HEK293 (cell line): ENCODE data around the gene CSNK1G3.

Experiments
- CTCF ChIA-PET: fragments of 350-600 bp; formaldehyde crosslinking; extraction: SDS; loops from one replicate; lab custom pipeline; 2021; ENCODE audit warnings: antibody characterized with exemption; lab: Yijun Ruan, JAX
- POLR2A ChIA-PET: fragments of 300-600 bp; formaldehyde crosslinking; extraction: SDS; loops from one replicate; lab custom pipeline; 2020; ENCODE audit warnings: antibody characterized with exemption, inconsistent platforms; lab: Yijun Ruan, JAX
- H3K27ac ChIP-seq: fragments of 200-500 bp; sonication (Bioruptor generic); 2 replicates; pipeline ENCODE4 v1.5.1; 2014; ENCODE audit warnings: low read depth, low read length, control low read depth, inconsistent platforms; ENCODE audit errors: extremely low read depth
- H3K36me3 ChIP-seq, 2 experiments: fragments of 200-500 bp in 1 of 2; sonication (Bioruptor generic) in 1 of 2; 1 replicate in 1 of 2; 2 replicates in 1 of 2; pipeline ENCODE4 v1.5.1; 2014 to 2017; ENCODE audit warnings: inconsistent platforms in 2 of 2, low read length in 2 of 2; ENCODE audit not compliant: control insufficient read depth in 2 of 2, insufficient read depth in 1 of 2
- H3K4me1 ChIP-seq: fragments of 200-500 bp; sonication (Bioruptor generic); 2 replicates; pipeline ENCODE4 v1.5.1; 2014; ENCODE audit warnings: mild to moderate bottlenecking, low read length, inconsistent platforms; ENCODE audit not compliant: control insufficient read depth, insufficient read depth
- H3K4me3 ChIP-seq: 2 replicates; pipeline ENCODE4 v1.5.1; 2011; ENCODE audit warnings: low read depth, mild to moderate bottlenecking, control low read depth, low read length, moderate library complexity
- H3K9me3 ChIP-seq: fragments of 200-500 bp; sonication (Bioruptor generic); 2 replicates; pipeline ENCODE4 v1.5.1; 2014; ENCODE audit warnings: low read depth, low read length, inconsistent platforms; ENCODE audit not compliant: control insufficient read depth, insufficient read depth
- GLIS2 ChIP-seq: fragments of 450-650 bp; formaldehyde crosslinking; IDR thresholded peaks from 2 replicates; pipeline ENCODE4 v1.5.1; 2016; ENCODE audit warnings: missing biosample characterization, missing genetic modification characterization
- SCRT1 ChIP-seq: fragments of 450-650 bp; formaldehyde crosslinking; IDR thresholded peaks from 2 replicates; pipeline ENCODE4 v1.5.1; 2016; ENCODE audit warnings: missing biosample characterization, missing genetic modification characterization, borderline replicate concordance
- ZBTB7A ChIP-seq: fragments of 450-650 bp; formaldehyde crosslinking; IDR thresholded peaks from 2 replicates; pipeline ENCODE4 v1.5.1; 2016; ENCODE audit warnings: low read depth, missing biosample characterization, missing genetic modification characterization
- ZNF214 ChIP-seq: fragments of 450-650 bp; formaldehyde crosslinking; IDR thresholded peaks from 2 replicates; pipeline ENCODE4 v1.5.1; 2017; ENCODE audit warnings: missing biosample characterization, mild to moderate bottlenecking, missing genetic modification characterization, borderline replicate concordance
- ZNF223 ChIP-seq: fragments of 450-650 bp; formaldehyde crosslinking; IDR thresholded peaks from 2 replicates; pipeline ENCODE4 v1.5.1; 2016; ENCODE audit warnings: missing biosample characterization, missing genetic modification characterization
- ZNF501 ChIP-seq: fragments of 450-650 bp; formaldehyde crosslinking; IDR thresholded peaks from 2 replicates; pipeline ENCODE4 v1.5.1; 2016; ENCODE audit warnings: missing biosample characterization, missing genetic modification characterization
- ZNF544 ChIP-seq: fragments of 450-650 bp; formaldehyde crosslinking; IDR thresholded peaks from 2 replicates; pipeline ENCODE4 v1.5.0; 2017; ENCODE audit warnings: missing biosample characterization, missing genetic modification characterization
- ZNF621 ChIP-seq: fragments of 450-650 bp; formaldehyde crosslinking; IDR thresholded peaks from 2 replicates; pipeline ENCODE4 v1.5.1; 2017; ENCODE audit warnings: missing biosample characterization, missing genetic modification characterization
- ZNF785 ChIP-seq: fragments of 450-650 bp; formaldehyde crosslinking; IDR thresholded peaks from 2 replicates; pipeline ENCODE4 v1.5.1; 2016; ENCODE audit warnings: missing biosample characterization, missing genetic modification characterization
- TF ChIP-seq, protein P1 (sequence below): fragments of 450-650 bp; formaldehyde crosslinking; IDR thresholded peaks from 2 replicates; pipeline ENCODE4 v1.5.1; 2016; ENCODE audit warnings: missing biosample characterization, missing genetic modification characterization
- TF ChIP-seq, protein P2 (sequence below): fragments of 450-650 bp; formaldehyde crosslinking; IDR thresholded peaks from 2 replicates; pipeline ENCODE4 v1.5.1; 2016; ENCODE audit warnings: missing biosample characterization, missing genetic modification characterization, borderline replicate concordance
- TF ChIP-seq, protein P3 (sequence below): fragments of 450-650 bp; formaldehyde crosslinking; IDR thresholded peaks from 2 replicates; pipeline ENCODE4 v1.5.1; 2016; ENCODE audit warnings: missing biosample characterization, missing genetic modification characterization
- TF ChIP-seq, protein P4 (sequence below): fragments of 450-650 bp; formaldehyde crosslinking; IDR thresholded peaks from 2 replicates; pipeline ENCODE4 v1.5.1; 2016; ENCODE audit warnings: missing biosample characterization, missing genetic modification characterization

Gene CSNK1G3

DNA sequence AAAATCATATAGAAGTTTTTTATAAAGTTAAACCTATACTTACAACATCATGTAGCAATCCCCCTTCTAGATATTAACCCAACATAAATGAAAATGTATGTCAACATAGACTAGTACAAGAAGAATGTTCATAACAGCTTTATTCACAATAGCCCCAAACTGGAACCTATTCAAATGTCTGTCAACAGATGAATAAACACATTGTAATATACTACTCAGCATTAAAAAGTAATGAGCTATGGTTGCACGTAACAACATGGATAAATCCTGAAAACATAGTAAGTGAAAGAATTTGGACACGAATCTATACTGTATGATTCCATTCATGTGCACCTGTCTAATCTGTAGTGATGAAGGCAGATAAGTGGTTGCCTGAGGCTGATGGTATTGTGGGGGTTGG, 73.9 kb downstream of the CSNK1G3 start:
- no peak overlapping the region for H3K27ac ChIP-seq
- POLR2A ChIA-PET: no interaction called here
- no peaks in the 10 kb centered on the region; the same call in 1 of the 2 replicates for H3K9me3 ChIP-seq
- H3K4me1 ChIP-seq: no peaks in the 10 kb centered on the region
- no peak overlapping the region for H3K4me3 ChIP-seq
- TF ChIP-seq ZNF501 (tag by site-specific recombination) (no peak), GLIS2 (tag by site-specific recombination) (no peak), ZBTB7A (no peak), SCRT1 (tag by site-specific recombination) (no peak), ZNF621 (tag by site-specific recombination) (no peak), ZNF214 (tag by site-specific recombination) (no peak), ZNF785 (tag by site-specific recombination) (no peak), ZNF544 (tag by site-specific recombination) (no peak)
- TF ChIP-seq, protein P1, sequence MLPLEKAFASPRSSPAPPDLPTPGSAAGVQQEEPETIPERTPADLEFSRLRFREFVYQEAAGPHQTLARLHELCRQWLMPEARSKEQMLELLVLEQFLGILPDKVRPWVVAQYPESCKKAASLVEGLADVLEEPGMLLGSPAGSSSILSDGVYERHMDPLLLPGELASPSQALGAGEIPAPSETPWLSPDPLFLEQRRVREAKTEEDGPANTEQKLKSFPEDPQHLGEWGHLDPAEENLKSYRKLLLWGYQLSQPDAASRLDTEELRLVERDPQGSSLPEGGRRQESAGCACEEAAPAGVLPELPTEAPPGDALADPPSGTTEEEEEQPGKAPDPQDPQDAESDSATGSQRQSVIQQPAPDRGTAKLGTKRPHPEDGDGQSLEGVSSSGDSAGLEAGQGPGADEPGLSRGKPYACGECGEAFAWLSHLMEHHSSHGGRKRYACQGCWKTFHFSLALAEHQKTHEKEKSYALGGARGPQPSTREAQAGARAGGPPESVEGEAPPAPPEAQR (tag by site-specific recombination): no peak
- TF ChIP-seq, protein P2, sequence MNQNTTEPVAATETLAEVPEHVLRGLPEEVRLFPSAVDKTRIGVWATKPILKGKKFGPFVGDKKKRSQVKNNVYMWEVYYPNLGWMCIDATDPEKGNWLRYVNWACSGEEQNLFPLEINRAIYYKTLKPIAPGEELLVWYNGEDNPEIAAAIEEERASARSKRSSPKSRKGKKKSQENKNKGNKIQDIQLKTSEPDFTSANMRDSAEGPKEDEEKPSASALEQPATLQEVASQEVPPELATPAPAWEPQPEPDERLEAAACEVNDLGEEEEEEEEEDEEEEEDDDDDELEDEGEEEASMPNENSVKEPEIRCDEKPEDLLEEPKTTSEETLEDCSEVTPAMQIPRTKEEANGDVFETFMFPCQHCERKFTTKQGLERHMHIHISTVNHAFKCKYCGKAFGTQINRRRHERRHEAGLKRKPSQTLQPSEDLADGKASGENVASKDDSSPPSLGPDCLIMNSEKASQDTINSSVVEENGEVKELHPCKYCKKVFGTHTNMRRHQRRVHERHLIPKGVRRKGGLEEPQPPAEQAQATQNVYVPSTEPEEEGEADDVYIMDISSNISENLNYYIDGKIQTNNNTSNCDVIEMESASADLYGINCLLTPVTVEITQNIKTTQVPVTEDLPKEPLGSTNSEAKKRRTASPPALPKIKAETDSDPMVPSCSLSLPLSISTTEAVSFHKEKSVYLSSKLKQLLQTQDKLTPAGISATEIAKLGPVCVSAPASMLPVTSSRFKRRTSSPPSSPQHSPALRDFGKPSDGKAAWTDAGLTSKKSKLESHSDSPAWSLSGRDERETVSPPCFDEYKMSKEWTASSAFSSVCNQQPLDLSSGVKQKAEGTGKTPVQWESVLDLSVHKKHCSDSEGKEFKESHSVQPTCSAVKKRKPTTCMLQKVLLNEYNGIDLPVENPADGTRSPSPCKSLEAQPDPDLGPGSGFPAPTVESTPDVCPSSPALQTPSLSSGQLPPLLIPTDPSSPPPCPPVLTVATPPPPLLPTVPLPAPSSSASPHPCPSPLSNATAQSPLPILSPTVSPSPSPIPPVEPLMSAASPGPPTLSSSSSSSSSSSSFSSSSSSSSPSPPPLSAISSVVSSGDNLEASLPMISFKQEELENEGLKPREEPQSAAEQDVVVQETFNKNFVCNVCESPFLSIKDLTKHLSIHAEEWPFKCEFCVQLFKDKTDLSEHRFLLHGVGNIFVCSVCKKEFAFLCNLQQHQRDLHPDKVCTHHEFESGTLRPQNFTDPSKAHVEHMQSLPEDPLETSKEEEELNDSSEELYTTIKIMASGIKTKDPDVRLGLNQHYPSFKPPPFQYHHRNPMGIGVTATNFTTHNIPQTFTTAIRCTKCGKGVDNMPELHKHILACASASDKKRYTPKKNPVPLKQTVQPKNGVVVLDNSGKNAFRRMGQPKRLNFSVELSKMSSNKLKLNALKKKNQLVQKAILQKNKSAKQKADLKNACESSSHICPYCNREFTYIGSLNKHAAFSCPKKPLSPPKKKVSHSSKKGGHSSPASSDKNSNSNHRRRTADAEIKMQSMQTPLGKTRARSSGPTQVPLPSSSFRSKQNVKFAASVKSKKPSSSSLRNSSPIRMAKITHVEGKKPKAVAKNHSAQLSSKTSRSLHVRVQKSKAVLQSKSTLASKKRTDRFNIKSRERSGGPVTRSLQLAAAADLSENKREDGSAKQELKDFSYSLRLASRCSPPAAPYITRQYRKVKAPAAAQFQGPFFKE: no peak
- TF ChIP-seq, protein P3, sequence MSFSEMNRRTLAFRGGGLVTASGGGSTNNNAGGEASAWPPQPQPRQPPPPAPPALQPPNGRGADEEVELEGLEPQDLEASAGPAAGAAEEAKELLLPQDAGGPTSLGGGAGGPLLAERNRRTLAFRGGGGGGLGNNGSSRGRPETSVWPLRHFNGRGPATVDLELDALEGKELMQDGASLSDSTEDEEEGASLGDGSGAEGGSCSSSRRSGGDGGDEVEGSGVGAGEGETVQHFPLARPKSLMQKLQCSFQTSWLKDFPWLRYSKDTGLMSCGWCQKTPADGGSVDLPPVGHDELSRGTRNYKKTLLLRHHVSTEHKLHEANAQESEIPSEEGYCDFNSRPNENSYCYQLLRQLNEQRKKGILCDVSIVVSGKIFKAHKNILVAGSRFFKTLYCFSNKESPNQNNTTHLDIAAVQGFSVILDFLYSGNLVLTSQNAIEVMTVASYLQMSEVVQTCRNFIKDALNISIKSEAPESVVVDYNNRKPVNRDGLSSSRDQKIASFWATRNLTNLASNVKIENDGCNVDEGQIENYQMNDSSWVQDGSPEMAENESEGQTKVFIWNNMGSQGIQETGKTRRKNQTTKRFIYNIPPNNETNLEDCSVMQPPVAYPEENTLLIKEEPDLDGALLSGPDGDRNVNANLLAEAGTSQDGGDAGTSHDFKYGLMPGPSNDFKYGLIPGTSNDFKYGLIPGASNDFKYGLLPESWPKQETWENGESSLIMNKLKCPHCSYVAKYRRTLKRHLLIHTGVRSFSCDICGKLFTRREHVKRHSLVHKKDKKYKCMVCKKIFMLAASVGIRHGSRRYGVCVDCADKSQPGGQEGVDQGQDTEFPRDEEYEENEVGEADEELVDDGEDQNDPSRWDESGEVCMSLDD: no peak
- CTCF ChIA-PET: interaction anchor here (0.7 to 1.4 kb wide), 2 partner anchors 12 to 25 kb away, joined by 3 to 7 read pairs; no protein-coding TSS in a partner anchor
- H3K36me3 ChIP-seq: peaks cover 0 to 4% of the 10 kb centered on the region in 2 experiments; a peak in 2 of 3 replicates

DNA sequence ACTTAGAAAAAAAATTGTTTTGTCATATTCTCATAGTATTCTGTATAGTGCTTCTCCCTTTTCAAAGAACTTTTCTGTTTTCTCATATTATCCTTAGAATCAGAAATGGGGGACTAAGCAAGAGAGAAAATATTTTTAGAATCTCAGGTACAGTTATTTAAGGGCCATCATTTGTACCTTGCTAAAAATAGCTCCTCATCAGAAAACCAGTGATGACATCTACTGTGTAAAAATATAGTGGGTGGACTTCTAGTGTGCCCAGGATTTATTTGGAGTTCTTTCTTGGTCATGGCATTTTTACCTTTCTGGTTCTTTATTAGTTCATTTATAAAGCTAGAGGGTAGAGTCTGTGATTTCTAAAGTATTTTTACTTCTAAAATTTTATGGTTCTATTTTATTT, 82.5 kb downstream of the CSNK1G3 start:
- TF ChIP-seq, protein P4, sequence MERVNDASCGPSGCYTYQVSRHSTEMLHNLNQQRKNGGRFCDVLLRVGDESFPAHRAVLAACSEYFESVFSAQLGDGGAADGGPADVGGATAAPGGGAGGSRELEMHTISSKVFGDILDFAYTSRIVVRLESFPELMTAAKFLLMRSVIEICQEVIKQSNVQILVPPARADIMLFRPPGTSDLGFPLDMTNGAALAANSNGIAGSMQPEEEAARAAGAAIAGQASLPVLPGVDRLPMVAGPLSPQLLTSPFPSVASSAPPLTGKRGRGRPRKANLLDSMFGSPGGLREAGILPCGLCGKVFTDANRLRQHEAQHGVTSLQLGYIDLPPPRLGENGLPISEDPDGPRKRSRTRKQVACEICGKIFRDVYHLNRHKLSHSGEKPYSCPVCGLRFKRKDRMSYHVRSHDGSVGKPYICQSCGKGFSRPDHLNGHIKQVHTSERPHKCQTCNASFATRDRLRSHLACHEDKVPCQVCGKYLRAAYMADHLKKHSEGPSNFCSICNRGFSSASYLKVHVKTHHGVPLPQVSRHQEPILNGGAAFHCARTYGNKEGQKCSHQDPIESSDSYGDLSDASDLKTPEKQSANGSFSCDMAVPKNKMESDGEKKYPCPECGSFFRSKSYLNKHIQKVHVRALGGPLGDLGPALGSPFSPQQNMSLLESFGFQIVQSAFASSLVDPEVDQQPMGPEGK (tag by site-specific recombination): no peak
- no peak for TF ChIP-seq ZNF223 (tag by site-specific recombination)
- TF ChIP-seq, all 188 proteins: peak for 0
- no peak overlapping the region for H3K27ac ChIP-seq
- no peak overlapping the region for H3K4me3 ChIP-seq
- H3K9me3 ChIP-seq: no peaks in the 10 kb centered on the region
- ChIA-PET POLR2A (no interaction called here), CTCF (interaction anchor here (0.6 to 1.7 kb wide), 2 partner anchors 16 to 1099 kb away, joined by 3 to 6 read pairs; no protein-coding TSS in a partner anchor)
- H3K4me1 ChIP-seq: no peaks in the 10 kb centered on the region
- peaks cover 14 to 23% of the 10 kb centered on the region in 2 experiments; a peak in 2 of 3 replicates for H3K36me3 ChIP-seq
